Measurements from ENCODE around the gene SF3B2.
"Not testable (repeated sequence)": the region's sequence is repeated elsewhere in the genome, so short reads cannot be mapped to it uniquely, and the experiment has no call there.

Gene SF3B2

DNA sequence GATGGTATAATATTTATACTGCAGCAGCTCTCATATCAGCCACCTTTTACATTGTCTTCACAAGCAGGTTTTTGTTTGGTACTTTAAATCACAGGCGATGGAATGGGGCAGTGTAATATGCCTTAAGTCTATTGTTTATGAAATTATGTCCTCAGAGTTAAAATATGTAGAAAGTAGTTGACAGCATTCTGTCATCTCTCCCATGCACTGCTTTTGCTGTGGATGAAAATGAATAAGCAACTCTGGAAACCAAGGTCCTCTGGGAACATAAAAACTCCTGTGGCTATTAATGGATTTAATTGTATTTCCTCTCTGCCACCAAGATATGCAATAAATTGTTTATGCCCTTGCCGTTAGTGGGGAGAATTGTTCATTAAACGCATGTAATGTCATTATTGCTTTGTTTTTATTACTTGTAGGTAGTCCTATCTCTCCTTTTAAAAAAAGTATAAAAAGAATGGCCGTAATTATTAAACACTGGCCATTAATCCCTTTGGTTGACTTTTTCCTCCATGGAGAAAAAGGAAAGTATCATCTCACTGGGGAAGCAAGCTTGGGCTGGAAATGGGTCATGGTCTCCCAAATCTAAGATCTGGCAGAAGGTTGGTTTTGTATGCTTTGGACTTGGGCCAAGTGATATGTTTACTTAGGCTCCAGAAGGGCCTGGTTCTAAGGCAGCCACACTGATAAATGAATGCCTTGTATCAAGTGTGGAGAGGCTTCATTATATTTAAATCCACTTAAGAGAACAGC is 31.0 kb downstream of the SF3B2 start:
- TF ChIP-seq, protein P1, sequence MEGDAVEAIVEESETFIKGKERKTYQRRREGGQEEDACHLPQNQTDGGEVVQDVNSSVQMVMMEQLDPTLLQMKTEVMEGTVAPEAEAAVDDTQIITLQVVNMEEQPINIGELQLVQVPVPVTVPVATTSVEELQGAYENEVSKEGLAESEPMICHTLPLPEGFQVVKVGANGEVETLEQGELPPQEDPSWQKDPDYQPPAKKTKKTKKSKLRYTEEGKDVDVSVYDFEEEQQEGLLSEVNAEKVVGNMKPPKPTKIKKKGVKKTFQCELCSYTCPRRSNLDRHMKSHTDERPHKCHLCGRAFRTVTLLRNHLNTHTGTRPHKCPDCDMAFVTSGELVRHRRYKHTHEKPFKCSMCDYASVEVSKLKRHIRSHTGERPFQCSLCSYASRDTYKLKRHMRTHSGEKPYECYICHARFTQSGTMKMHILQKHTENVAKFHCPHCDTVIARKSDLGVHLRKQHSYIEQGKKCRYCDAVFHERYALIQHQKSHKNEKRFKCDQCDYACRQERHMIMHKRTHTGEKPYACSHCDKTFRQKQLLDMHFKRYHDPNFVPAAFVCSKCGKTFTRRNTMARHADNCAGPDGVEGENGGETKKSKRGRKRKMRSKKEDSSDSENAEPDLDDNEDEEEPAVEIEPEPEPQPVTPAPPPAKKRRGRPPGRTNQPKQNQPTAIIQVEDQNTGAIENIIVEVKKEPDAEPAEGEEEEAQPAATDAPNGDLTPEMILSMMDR (conservative IDR thresholded peaks at IDR 0.05) = no peak
- TF ChIP-seq ZFX (IDR thresholded peaks at IDR 0.05) = no peak
- H3K27ac ChIP-seq = no peak overlapping the region

DNA sequence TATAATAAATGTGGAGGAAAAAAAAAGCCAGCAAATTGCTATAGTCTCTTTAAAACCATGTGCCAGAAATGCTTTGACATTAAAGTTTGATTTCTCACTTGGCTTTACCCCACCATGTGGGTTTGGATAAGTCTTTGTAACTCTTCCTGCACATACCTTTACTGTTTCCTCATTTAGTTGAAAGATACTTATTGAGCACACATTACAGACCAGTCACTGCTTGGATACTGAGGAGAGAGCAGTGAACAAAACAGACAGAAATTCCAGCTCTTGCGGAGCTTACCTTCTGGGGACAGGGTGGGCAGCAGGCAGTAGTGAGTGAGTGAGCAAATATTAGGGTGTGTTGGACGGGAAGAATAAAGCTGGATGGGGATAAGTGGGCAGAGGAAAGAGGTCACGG is 31.6 kb downstream of the SF3B2 start:
- H3K27ac ChIP-seq = peak overlapping the region; percentile 36; the same call in 1 of the 2 replicates
- TF ChIP-seq, protein P1 (conservative IDR thresholded peaks at IDR 0.05) = no peak
- TF ChIP-seq ZFX (IDR thresholded peaks at IDR 0.05) = no peak

DNA sequence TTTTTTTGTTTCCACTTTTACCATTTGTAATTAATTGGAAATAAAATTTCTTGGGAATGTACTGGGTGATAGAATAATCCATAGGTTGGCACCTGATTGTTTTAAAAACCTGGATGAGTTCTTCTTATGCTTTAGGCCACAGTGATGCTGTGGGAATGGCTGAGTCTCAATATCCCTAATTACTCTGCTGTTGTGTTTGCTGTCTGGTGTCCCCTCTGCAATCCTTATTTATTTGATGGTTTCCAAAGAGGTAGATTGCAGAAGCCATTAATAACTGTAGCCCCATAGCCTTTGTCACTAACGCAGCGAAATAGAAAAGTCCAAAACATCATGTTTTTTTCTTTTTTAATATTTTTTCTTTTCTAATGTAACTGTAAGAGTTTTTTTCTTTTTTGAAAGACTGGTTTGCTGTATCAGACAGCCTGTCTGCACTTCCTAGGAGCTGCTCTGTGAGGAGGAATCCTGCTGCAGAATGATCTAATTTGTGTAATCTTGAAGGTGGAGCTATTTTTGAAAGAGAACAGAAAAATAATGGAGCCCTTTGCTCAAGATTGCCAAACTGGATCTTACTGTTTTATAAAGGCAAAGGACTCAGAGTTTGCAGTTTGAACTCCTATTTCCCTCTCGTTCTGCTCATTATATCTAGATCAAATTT is 32.8 kb downstream of the SF3B2 start:
- H3K27ac ChIP-seq = no peak overlapping the region
- TF ChIP-seq, protein P1 (conservative IDR thresholded peaks at IDR 0.05) = no peak
- TF ChIP-seq ZFX (IDR thresholded peaks at IDR 0.05) = no peak

DNA sequence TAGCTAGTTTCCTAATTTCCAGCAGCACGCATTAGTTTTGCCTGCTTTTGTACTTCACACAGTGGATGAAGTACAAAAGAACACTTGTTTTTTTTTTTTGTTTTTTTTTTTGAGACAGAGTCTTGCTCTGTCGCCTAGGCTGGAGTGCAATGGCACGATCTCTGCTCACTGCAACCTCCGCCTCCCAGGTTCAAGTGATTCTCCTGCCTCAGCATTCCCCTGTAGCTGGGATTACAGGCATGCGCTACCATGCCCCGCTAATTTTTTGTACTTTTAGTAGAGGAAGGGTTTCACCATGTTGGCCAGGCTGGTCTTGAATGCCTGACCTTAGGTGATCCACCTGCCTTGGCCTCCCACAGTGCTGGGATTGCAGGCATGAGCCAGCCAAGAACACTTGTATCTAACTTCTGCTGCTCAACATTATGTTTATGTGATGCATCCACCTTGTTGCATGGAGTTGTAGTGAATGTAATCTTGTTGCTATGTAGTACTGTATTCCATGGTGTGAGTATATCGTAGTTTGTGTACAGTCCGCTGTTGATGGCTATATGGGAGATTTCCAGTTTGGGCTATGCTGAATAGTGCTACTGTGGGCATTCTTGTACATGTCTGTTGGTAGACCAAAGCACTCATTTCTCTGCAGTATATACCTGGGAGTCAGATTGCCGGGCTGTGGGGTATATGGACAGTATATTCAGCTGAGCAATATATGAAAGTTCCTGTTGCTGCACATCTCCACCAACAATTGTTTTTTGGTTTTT is 35.2 kb downstream of the SF3B2 start:
- no peak for TF ChIP-seq ZFX (IDR thresholded peaks at IDR 0.05)
- TF ChIP-seq, protein P1 (conservative IDR thresholded peaks at IDR 0.05) = no peak
- H3K27ac ChIP-seq = no peak overlapping the region

DNA sequence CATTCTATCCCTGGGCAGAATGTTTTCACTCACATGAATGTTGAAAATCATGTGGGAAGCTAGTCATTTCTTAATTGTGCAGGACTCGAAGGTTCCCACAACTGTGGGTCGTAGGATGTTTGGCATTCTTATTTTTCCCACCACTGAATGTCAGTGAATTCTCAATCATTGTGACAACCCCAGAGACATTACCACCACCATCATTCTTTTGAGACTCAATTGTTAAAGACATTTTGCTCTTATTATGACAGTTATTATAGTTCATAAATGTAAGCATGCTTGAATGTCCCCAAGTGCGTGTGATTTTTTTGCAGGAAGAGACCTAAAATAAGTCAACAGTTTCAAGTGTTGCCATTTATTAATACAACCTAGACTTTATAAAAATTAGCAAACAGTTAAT is 36.9 kb downstream of the SF3B2 start:
- TF ChIP-seq, protein P1 (conservative IDR thresholded peaks at IDR 0.05) = no peak
- no peak for TF ChIP-seq ZFX (IDR thresholded peaks at IDR 0.05)
- no peak overlapping the region for H3K27ac ChIP-seq

DNA sequence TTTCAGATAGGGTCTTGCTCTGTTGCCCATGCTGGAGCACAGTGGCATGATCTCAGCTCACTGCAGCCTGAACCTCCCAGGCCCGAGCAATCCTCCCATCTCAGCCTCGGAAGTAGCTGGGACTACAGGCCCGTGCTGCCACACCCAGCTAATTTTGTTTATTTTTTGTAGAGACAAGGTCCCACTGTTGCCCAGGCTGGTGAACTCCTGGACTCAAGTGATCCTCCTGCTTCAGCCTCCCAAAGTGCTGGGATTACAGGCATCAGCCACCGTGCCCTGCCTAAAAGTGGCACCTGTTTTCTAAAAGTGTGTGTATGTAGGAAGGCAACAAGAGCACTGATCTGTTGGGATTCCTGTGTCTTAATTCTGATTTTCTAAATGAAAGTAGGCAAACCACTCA is 38.1 kb downstream of the SF3B2 start:
- TF ChIP-seq ZFX (IDR thresholded peaks at IDR 0.05) = no peak
- TF ChIP-seq, protein P1 (conservative IDR thresholded peaks at IDR 0.05) = no peak
- H3K27ac ChIP-seq = no peak overlapping the region

DNA sequence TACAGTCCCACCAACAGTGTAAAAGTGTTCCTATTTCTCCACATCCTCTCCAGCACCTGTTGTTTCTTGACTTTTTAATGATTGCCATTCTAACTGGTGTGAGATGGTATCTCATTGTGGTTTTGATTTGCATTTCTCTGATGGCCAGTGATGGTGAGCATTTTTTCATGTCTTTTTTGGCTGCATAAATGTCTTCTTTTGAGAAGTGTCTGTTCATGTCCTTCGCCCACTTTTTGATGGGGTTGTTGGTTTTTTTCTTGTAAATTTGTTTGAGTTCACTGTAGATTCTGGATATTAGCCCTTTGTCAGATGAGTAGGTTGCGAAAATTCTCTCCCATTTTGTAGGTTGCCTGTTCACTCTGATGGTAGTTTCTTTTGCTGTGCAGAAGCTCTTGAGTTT is 40.0 kb downstream of the SF3B2 start:
- not testable (repeated sequence) for H3K27ac ChIP-seq

DNA sequence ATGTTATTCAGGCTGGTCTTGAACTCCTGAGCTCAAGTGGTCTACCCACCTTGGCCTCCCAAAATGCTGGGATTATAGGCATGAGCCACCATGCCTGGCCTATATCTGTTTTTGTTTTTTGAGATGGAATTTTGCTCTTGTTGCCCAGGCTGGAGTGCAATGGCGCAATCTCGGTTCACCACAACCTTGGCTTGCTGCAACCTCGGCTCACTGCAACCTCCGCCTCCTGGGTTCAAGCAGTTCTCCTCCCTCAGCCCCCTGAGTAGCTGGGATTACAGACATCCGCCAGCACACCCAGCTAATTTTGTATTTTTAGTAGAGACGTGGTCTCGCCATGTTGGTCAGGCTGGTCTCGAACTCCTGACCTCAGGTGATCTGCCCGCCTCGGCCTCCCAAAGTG is 47.6 kb downstream of the SF3B2 start:
- not testable (repeated sequence) for H3K27ac ChIP-seq

Data from C4-2B (cell line).